ENCODE data around the gene SORD.

- TF ChIP-seq POLR2A (IDR thresholded peaks at IDR 0.05) (no peak), POLR2AphosphoS5 (IDR thresholded peaks at IDR 0.05) (no peak)
- TF ChIP-seq, protein P1, sequence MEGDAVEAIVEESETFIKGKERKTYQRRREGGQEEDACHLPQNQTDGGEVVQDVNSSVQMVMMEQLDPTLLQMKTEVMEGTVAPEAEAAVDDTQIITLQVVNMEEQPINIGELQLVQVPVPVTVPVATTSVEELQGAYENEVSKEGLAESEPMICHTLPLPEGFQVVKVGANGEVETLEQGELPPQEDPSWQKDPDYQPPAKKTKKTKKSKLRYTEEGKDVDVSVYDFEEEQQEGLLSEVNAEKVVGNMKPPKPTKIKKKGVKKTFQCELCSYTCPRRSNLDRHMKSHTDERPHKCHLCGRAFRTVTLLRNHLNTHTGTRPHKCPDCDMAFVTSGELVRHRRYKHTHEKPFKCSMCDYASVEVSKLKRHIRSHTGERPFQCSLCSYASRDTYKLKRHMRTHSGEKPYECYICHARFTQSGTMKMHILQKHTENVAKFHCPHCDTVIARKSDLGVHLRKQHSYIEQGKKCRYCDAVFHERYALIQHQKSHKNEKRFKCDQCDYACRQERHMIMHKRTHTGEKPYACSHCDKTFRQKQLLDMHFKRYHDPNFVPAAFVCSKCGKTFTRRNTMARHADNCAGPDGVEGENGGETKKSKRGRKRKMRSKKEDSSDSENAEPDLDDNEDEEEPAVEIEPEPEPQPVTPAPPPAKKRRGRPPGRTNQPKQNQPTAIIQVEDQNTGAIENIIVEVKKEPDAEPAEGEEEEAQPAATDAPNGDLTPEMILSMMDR (IDR thresholded peaks at IDR 0.05) = no peak
Measured at GRCh38 chr15:45110256-45110820, 87.3 kb downstream of the SORD start.
